GM21367 (cell line): ENCODE measurements around the gene TTC33.
"Not testable (repeated sequence)": the region's sequence is repeated elsewhere in the genome, so short reads cannot be mapped to it uniquely, and the experiment has no call there.

ENCODE experiments used
- ATAC-seq: cut with Tn5 transposase; IDR thresholded peaks from one replicate; pipeline ENCODE4 v1.9.1; 2021; ENCODE audit not compliant: unreplicated experiment

Gene TTC33

DNA sequence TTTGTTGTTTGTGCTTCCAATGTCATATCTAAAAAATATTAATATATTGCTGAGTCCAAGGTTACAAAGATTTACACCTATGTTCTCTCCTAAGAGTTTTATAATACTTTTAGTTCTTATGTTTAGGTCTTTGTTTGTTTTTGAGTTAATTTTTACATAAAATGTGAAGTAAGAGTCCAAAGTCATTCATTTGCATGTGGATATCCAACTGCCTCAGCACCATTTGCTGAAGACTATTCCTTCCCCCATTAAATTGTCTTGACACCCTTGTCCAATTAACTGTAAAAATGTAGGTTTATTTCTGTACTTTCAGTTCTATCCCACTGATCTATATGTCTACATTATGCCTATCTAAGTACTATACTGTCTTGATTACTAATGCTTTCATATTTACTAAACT lies 35.7 kb downstream of the TTC33 start:
- no peak for ATAC-seq

DNA sequence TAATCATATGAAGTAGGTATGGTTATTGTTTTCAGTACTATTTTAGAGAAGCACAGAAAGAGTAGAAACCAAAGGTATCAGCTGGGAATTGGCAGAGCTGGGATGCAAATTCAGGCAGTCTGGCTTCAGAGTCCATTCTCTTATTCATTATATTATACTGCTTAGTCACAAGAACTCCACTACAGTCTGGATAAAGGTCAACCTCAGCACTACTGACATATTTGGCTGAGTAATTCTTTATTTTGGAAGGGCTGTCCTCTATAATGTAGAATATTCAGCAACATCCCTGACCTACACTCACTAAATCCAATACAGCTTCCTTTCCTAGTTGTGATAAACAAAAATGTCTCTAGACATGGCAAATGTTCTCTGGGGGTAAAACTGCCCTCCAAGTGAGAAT lies 38.5 kb downstream of the TTC33 start:
- ATAC-seq = no peak

DNA sequence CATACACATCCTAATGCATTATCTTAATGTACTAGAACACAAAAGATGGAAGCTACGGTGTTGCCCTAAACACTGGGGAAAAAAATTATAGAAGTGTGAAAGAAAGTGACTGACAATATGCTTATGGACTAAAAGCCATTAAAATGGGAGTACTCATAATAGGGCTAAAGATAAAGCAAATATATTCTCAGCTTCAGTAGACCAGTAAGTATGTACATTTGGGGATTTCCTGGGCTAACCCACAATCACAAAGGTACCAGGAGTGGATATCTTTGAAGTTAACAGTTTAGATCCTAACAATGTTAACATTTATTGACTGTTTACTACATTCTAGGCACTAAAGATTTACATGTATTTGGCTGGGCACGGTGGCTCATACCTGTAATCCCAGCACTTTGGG lies 39.2 kb downstream of the TTC33 start:
- ATAC-seq = no peak

- no peak for ATAC-seq
Measured at GRCh38 chr5:40716000-40716399, 39.8 kb downstream of the TTC33 start.

DNA sequence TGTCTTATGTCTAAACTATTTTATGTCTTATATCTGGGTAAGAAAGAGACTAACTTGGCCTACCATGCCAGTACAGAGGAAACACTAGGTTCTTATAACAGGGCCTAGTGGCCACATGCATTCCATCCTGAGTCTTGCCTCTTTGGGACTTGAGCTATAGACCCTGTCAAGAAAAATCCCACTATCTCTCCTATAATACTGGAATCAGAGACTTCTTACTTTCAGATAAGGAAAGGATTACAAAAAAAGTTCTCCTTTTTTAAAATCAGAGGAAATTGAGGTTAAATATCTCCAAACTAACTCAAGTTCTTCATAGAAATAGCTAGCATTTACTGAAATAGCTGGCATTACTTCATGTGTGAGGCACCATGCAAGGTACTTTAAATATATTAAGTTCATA lies 41.8 kb downstream of the TTC33 start:
- ATAC-seq = no peak

- not testable (repeated sequence) for ATAC-seq
Measured at GRCh38 chr5:40710575-40710974, 45.2 kb downstream of the TTC33 start.

DNA sequence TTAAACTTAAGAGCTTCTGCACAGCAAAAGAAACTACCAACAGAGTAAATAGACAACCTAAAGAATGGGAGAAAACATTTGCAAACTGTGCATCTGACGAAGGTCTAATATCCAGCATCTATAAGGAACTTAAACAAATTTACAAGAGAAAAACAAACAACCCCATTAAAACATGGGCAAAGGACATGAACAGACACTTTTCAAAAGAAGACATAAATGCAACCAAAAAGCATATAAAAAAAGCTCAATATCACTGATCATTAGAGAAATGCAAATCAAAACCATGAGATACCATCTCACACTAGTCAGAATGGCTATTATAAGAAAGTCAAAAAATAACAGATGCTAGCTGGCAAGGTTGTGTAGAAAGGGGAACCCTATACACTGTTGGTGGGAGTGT lies 50.3 kb downstream of the TTC33 start:
- not testable (repeated sequence) for ATAC-seq

DNA sequence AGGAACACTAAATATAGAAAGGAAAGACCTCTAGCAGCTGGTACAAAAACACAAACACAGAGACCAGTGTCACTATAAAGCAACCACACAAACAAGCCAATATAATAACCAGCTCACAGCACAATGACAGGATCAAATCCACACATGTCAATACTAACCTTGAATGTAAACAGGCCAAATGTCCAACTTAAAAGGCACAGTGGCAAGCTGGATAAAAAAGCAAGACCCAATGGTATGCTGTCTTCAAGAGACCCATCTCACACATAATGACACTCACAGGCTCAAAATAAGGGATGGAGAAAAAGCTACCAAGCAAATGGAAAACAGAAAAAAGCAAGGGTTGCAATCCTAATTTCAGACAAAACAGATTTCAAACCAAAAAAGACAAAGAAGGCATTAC lies 53.7 kb downstream of the TTC33 start:
- ATAC-seq = not testable (repeated sequence)

- no peak for ATAC-seq
Measured at GRCh38 chr5:40700116-40700782, 55.5 kb downstream of the TTC33 start.

- no peak for ATAC-seq
Measured at GRCh38 chr5:40694433-40694832, 61.3 kb downstream of the TTC33 start.

DNA sequence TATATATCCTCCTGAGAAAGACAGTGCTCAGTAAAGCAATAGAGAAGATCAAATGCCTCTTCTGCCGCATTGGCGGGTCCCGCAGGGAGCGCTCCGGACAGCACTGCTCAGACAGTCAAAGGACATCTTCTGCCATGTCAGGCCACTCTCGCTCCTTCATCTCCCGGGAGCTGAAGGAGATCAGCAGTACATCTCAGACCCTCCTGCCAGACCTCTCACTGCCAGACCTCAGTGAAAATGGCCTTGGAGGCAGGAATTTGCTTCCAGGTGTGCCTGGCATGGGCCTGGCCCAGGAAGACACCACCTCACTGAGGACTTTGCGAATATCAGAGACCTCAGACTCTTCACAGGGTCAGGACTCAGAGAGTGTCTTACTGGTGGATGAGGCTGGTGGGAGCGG lies 63.9 kb downstream of the TTC33 start:
- no peak for ATAC-seq

DNA sequence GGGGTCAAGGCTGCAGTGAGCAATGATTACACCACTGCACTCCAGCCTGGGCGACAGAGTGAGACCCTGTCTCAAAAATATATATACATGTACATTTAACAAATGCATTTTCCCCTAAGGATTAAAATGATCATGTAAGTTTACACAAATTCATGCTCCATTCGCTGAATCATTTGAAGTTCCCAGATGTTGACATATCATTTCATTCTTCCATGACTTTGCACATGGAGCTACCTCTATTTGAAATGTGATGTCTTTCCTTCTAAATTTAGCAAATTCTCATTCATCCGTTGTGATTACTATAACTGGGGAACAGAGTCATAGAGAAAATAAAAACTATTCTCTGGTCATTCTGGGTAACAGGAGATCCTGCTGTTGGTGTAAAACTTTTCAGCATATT lies 65.5 kb downstream of the TTC33 start:
- ATAC-seq = no peak

GRCh38 chr5:40689438-40689837 lies 66.3 kb downstream of the TTC33 start:
- peak; percentile 52 for ATAC-seq

DNA sequence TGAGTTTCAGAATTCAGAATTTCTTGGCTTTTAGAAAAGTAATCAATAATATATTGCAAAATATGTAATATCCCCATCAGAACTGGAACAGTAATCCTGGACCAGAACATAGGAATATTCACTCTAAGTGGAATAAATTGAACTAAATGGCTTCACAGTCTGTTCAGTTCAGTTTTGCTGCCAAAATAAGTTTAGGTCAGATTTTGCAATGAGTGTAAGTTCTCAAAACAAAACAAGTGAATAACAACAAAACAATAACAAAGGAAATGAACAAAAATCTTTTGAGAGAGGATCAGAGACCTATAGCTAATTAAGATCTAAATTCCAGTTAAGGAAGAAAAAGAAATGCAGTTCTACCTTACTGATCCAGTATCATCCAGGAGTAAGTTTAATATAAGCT lies 66.8 kb downstream of the TTC33 start:
- no peak for ATAC-seq

- ATAC-seq = peak; percentile 90
Measured at GRCh38 chr5:40688127-40688761, 67.5 kb downstream of the TTC33 start.

DNA sequence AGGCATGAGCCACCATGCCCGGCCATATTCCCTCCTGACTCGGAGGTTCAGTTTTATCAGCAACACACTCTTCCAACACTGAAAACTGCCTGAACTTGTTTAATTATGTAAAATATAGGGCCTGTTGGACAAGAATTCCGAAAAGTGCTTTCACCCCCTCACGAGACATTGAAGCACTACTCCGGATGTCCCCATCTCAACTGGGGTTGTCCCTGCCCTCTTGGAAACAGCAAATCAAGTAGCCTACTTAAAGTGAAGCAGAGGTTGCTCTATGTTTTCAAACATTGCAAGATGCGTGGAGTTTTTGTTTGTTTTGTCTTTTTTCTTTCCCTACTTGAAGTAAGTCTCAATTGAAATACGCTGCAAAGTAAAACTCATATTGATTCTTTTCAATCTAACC lies 68.4 kb downstream of the TTC33 start:
- ATAC-seq = no peak

DNA sequence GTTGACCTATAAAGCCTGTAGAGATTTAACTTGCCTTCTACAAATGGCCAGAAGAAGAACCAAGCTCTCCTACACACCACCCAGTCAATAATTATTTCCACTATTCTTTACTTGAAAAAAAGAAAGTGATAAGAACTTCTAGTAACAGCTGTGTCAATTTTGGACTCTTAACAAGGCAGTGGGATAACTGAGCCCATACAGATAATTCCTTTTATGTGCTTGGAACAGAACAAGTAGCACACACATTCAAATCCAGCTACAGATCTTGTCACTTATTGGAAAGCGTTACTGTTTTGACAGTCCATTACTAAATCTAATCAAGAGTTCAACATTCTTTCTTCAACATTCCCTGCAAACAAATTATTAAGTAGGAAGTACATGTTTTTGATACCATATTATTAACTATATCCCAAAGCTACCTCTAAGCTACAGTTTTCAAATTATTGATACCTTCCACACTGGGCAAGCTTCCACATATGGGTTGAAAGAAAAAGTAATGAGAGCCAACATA lies 69.7 kb downstream of the TTC33 start:
- no peak for ATAC-seq

DNA sequence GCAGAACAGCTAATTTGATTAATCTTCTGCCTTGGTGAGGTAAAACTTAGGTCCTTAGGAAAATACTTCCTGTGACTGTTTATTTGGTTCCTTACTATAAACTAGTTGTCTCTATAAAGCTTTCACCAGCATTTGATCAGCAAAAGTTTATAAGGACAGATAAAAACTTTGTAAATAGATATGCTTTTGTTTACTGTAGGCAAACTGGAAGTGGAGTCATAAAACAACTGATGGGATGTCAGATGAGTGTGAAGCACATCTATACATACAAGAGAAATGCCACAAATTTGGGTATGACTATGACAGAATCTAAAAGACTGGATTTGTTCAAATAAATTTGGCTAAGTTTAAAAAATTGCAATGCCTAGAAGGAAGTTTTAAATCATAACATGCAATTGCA lies 70.6 kb downstream of the TTC33 start:
- ATAC-seq = no peak

DNA sequence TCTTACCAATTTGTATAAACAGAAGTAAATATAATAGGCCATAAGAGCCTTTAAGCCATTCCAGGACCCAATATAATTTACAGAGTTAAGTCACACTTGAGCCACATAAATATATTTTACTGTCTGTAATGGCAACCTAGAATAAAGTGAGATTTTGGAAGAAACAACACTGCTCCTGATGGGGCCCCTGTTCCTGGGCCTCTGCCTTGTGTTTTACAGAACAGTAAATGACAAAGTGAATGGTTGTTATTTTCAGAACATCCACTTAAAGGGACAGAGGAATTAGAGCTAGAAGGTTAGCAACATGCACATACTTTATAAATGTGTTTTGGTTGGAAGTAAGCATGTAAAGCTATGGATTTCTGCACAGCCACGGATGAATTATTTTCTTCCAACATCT lies 72.5 kb downstream of the TTC33 start:
- ATAC-seq = no peak

DNA sequence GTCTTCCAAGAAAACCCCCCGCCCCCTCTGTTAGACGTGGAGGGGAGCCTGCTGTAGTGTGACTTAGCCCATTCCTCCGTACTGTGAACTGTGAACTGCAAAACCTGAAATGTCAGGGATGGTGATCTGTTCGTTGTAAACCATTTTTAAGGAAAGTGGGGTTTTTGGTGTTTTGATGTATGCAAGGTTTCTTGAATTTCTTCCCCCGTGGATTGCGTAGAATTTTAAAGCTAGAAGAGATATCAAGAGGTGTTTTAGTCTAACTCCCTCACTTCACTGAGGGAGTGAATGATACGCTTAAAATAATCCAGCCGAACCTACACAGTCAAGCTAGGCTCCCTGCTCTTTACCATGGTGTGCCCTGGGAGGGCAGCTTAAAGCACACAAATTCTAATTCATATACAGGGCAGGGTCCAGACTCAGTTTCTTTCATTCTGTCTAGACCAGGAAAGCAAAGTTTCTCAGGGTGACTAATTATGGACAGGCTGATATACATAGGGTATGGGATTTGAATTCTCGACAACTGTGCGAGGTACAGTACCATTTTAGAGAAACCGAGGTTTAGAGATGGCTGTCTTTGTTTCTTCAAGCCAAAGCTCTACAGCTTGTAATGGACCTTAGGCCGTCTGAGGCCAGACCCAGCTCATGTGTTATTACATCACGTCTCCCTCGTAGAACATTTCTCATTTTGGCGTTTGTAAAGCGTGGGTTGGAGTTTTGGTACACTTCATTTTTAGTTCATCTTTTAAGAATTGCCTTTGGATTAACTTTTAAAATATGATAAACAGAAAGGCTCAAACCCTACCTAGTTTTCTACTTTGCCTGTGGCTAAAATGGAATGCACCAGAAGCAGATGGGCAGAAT lies 73.4 kb downstream of the TTC33 start:
- no peak for ATAC-seq

- ATAC-seq = peak; percentile 20
Measured at GRCh38 chr5:40681363-40682153, 74.2 kb downstream of the TTC33 start.
